Neural progenitor cell (in vitro differentiated cells): ENCODE measurements around the gene PODXL2. TPM values are rescaled to one million over a fixed set of nuclear protein-coding genes. Genes with fewer than 3 reads are reported as not detected.
A peak's percentile ranks its signal among the peaks of the same experiment; 100 is the strongest.

Experiments
- DNase-seq: peaks from one replicate; pipeline ENCODE4 v3.0.0-alpha.2; 2016; ENCODE audit warnings: low spot score
- H2AFZ ChIP-seq: fragments of 200-600 bp; sonication (generic); replicated peaks from 2 replicates; pipeline ENCODE4 v1.6.1; 2016; ENCODE audit warnings: antibody characterized with exemption
- H3F3A ChIP-seq: fragments of 200-600 bp; sonication (generic); 2 replicates; pipeline ENCODE4 v1.6.1; 2016; ENCODE audit warnings: antibody characterized with exemption, low read depth
- H3K27ac ChIP-seq: fragments of 200-600 bp; sonication (generic); 2 replicates; pipeline ENCODE4 v1.5.1; 2016; ENCODE audit warnings: mild to moderate bottlenecking
- H3K27me3 ChIP-seq: fragments of 200-600 bp; sonication (generic); 2 replicates; pipeline ENCODE4 v1.6.1; 2016; ENCODE audit warnings: mild to moderate bottlenecking, moderate library complexity
- H3K36me3 ChIP-seq: fragments of 200-600 bp; sonication (generic); 2 replicates; pipeline ENCODE4 v1.5.1; 2016
- H3K4me1 ChIP-seq: fragments of 200-600 bp; sonication (generic); 2 replicates; pipeline ENCODE4 v1.6.1; 2016; ENCODE audit warnings: mixed run types
- H3K4me2 ChIP-seq: fragments of 200-600 bp; sonication (generic); 2 replicates; pipeline ENCODE4 v1.6.1; 2016
- H3K4me3 ChIP-seq: fragments of 200-600 bp; sonication (generic); 2 replicates; pipeline ENCODE4 v1.5.1; 2016
- H3K79me2 ChIP-seq: fragments of 200-600 bp; sonication (generic); 2 replicates; pipeline ENCODE4 v1.6.1; 2016; ENCODE audit warnings: low read depth
- H3K9ac ChIP-seq: fragments of 200-600 bp; sonication (generic); 2 replicates; pipeline ENCODE4 v1.6.1; 2016
- H3K9me3 ChIP-seq: fragments of 200-600 bp; sonication (generic); 2 replicates; pipeline ENCODE4 v1.5.1; 2016; ENCODE audit warnings: low read depth
- H4K20me1 ChIP-seq: fragments of 200-600 bp; sonication (generic); 2 replicates; pipeline ENCODE4 v1.6.1; 2016; ENCODE audit warnings: low read depth
- H3K27ac Mint-ChIP-seq: 3 replicates; pipeline ENCODE4 v1.8.0; 2021; ENCODE audit warnings: mixed read lengths
- H3K27me3 Mint-ChIP-seq: 2 replicates; pipeline ENCODE4 v1.8.0; 2022; ENCODE audit warnings: low read depth, mild to moderate bottlenecking, inconsistent platforms, moderate library complexity, mixed read lengths; ENCODE audit not compliant: insufficient read depth
- H3K36me3 Mint-ChIP-seq: 3 replicates; pipeline ENCODE4 v1.8.0; 2021; ENCODE audit warnings: mixed read lengths
- H3K4me1 Mint-ChIP-seq: 3 replicates; pipeline ENCODE4 v1.8.0; 2021; ENCODE audit warnings: mixed read lengths
- H3K4me3 Mint-ChIP-seq: 3 replicates; pipeline ENCODE4 v1.8.0; 2021; ENCODE audit warnings: mild to moderate bottlenecking, moderate library complexity, mixed read lengths
- H3K9me3 Mint-ChIP-seq: 3 replicates; pipeline ENCODE4 v1.8.0; 2020; ENCODE audit warnings: mixed read lengths
- EZH2 ChIP-seq: fragments of 200-600 bp; sonication (generic); IDR thresholded peaks from 2 replicates; pipeline ENCODE4 v1.6.1; 2017; ENCODE audit warnings: antibody characterized with exemption, mild to moderate bottlenecking, moderate library complexity
- EZH2phosphoT487 ChIP-seq: fragments of 200-600 bp; sonication (generic); IDR thresholded peaks from 2 replicates; pipeline ENCODE4 v1.6.1; 2017; ENCODE audit warnings: antibody characterized with exemption
- total RNA-seq: library from RNA; depleted of rRNA; stranded (reverse); fragments of >200 nt; gene quantifications from 2 replicates; pipeline ENCODE4 v1.2.3, GENCODE V29; 2015; ENCODE audit warnings: low replicate concordance
- TF ChIP-seq, protein P1 (sequence below): fragments of 200-600 bp; sonication (generic); IDR thresholded peaks from 2 replicates; pipeline ENCODE4 v1.5.1; 2017; ENCODE audit warnings: antibody characterized with exemption, mild to moderate bottlenecking

The PODXL2 gene
- total RNA-seq, 1 donor from 2014 or later: 18.4 TPM

DNA sequence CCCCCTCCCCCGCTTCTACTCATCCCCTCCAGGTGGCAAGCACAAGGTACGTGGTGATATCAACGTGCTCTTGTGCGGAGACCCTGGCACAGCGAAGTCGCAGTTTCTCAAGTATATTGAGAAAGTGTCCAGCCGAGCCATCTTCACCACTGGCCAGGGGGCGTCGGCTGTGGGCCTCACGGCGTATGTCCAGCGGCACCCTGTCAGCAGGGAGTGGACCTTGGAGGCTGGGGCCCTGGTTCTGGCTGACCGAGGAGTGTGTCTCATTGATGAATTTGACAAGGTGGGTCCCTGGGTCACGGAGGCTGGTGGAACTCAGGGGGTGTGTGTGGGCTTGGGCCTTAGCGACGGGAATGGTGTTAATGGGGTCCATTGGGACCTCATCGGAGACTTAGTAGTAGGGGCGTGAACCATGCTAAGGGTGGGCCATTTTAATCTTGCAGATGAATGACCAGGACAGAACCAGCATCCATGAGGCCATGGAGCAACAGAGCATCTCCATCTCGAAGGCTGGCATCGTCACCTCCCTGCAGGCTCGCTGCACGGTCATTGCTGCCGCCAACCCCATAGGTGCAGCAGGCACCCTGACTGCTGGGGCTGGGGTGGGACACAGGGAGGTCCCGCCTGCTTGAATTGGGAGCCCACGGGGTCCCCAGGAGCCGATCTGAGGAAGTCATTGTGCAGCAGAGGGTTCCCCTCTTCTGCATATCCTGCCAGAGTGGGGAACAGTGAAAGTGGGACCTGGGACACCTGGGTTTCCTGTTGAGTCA is 12.0 kb upstream of the PODXL2 start:
- Histone ChIP-seq H3K4me2 (no peak overlapping the region), H3K4me3 (no peak overlapping the region), H2AFZ (no peak overlapping the region), H3K36me3 (no peaks in the 10 kb centered on the region), H3K79me2 (peaks cover 25% of the 10 kb centered on the region), H3K27ac (no peak overlapping the region), H3K4me1 (peaks cover 6% of the 10 kb centered on the region), H4K20me1 (peaks cover 52% of the 10 kb centered on the region), H3K27me3 (no peaks in the 10 kb centered on the region), H3K9me3 (no peaks in the 10 kb centered on the region), H3K9ac (no peak overlapping the region), H3F3A (no peaks in the 10 kb centered on the region)
- no peaks in the 10 kb centered on the region for H3K4me1 Mint-ChIP-seq
- no peak overlapping the region for H3K27ac Mint-ChIP-seq
- DNase-seq: no peak
- no peaks in the 10 kb centered on the region for H3K9me3 Mint-ChIP-seq
- TF ChIP-seq EZH2phosphoT487 (no peak), EZH2 (no peak)
- TF ChIP-seq, protein P1, sequence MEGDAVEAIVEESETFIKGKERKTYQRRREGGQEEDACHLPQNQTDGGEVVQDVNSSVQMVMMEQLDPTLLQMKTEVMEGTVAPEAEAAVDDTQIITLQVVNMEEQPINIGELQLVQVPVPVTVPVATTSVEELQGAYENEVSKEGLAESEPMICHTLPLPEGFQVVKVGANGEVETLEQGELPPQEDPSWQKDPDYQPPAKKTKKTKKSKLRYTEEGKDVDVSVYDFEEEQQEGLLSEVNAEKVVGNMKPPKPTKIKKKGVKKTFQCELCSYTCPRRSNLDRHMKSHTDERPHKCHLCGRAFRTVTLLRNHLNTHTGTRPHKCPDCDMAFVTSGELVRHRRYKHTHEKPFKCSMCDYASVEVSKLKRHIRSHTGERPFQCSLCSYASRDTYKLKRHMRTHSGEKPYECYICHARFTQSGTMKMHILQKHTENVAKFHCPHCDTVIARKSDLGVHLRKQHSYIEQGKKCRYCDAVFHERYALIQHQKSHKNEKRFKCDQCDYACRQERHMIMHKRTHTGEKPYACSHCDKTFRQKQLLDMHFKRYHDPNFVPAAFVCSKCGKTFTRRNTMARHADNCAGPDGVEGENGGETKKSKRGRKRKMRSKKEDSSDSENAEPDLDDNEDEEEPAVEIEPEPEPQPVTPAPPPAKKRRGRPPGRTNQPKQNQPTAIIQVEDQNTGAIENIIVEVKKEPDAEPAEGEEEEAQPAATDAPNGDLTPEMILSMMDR: no peak
- H3K27me3 Mint-ChIP-seq: peaks cover 5% of the 10 kb centered on the region
- no peak overlapping the region for H3K4me3 Mint-ChIP-seq
- peaks cover 63% of the 10 kb centered on the region for H3K36me3 Mint-ChIP-seq

DNA sequence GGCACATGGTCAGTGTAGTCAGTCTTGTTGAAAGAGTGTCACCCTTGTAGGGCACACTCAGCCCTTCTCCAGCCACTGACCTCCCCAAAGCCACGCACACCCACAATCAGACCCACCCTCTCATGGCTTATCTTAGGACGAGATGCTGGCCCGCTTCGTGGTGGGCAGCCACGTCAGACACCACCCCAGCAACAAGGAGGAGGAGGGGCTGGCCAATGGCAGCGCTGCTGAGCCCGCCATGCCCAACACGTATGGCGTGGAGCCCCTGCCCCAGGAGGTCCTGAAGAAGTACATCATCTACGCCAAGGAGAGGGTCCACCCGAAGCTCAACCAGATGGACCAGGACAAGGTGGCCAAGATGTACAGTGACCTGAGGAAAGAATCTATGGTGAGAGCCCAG is 10.1 kb upstream of the PODXL2 start:
- H4K20me1 ChIP-seq: peaks cover 38% of the 10 kb centered on the region
- H3K4me1 ChIP-seq: no peaks in the 10 kb centered on the region
- H3K9me3 ChIP-seq: no peaks in the 10 kb centered on the region
- H3F3A ChIP-seq: peaks cover 6% of the 10 kb centered on the region
- H3K36me3 ChIP-seq: no peaks in the 10 kb centered on the region
- Mint-ChIP-seq H3K36me3 (peaks cover 59% of the 10 kb centered on the region), H3K27ac (peak overlapping the region; percentile 46), H3K27me3 (peaks cover 4% of the 10 kb centered on the region), H3K9me3 (no peaks in the 10 kb centered on the region), H3K4me3 (no peak overlapping the region), H3K4me1 (no peaks in the 10 kb centered on the region)
- no peak for TF ChIP-seq EZH2phosphoT487
- TF ChIP-seq, protein P1: no peak
- TF ChIP-seq EZH2: no peak
- H3K79me2 ChIP-seq: peaks cover 9% of the 10 kb centered on the region
- H2AFZ ChIP-seq: no peak overlapping the region
- no peak overlapping the region for H3K4me3 ChIP-seq
- no peak overlapping the region for H3K4me2 ChIP-seq
- no peak overlapping the region for H3K27ac ChIP-seq
- H3K27me3 ChIP-seq: no peaks in the 10 kb centered on the region
- no peak for DNase-seq
- no peak overlapping the region for H3K9ac ChIP-seq

DNA sequence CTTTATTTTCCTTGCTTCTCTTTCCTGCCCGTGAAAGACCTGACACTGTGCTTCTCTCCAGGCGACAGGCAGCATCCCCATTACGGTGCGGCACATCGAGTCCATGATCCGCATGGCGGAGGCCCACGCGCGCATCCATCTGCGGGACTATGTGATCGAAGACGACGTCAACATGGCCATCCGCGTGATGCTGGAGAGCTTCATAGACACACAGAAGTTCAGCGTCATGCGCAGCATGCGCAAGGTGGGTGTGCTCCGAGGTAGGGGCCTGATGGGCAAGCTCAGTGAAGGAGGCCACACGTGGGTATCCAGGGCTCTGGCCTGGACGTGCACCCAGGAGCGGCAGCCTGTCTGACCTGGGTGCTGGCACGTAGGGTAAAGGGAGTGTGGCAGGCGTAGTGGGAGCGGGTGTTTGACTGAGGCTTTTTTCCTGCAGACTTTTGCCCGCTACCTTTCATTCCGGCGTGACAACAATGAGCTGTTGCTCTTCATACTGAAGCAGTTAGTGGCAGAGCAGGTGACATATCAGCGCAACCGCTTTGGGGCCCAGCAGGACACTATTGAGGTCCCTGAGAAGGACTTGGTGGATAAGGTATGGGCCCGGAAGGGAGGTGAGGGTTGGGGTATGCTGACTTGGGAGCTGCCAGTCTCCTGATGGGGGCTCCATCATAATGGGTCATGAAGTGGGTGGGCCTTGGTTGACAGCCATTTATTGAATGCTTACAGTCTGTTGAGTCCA is 8.2 kb upstream of the PODXL2 start:
- no peaks in the 10 kb centered on the region for H3K4me1 ChIP-seq
- peaks cover 4% of the 10 kb centered on the region for H3K27me3 Mint-ChIP-seq
- no peak overlapping the region for H3K9ac ChIP-seq
- no peak overlapping the region for H3K4me3 Mint-ChIP-seq
- H3K36me3 ChIP-seq: no peaks in the 10 kb centered on the region
- no peaks in the 10 kb centered on the region for H3K9me3 ChIP-seq
- H3K36me3 Mint-ChIP-seq: peaks cover 48% of the 10 kb centered on the region
- no peak overlapping the region for H2AFZ ChIP-seq
- H3K27ac Mint-ChIP-seq: no peak overlapping the region
- no peaks in the 10 kb centered on the region for H3K4me1 Mint-ChIP-seq
- TF ChIP-seq EZH2 (no peak), EZH2phosphoT487 (no peak)
- TF ChIP-seq, protein P1: no peak
- DNase-seq: no peak
- no peaks in the 10 kb centered on the region for H3K9me3 Mint-ChIP-seq
- no peak overlapping the region for H3K4me2 ChIP-seq
- no peaks in the 10 kb centered on the region for H3K79me2 ChIP-seq
- H3F3A ChIP-seq: peaks cover 6% of the 10 kb centered on the region
- H3K27me3 ChIP-seq: peaks cover 5% of the 10 kb centered on the region
- no peak overlapping the region for H3K27ac ChIP-seq
- H4K20me1 ChIP-seq: peaks cover 19% of the 10 kb centered on the region
- no peak overlapping the region for H3K4me3 ChIP-seq
